CD4-positive, alpha-beta T cell treated with Interleukin-6 at 100 ng/mL for 8 hours (primary cell): ENCODE measurements around the gene ZBTB20.

Experiments used
- DNase-seq: peaks from one replicate; pipeline ENCODE4 v3.0.0-alpha.2; 2020; ENCODE audit warnings: mixed read lengths, low spot score

ZBTB20 gene

GRCh38 chr3:114405202-114405990 lies 741.7 kb downstream of the ZBTB20 start:
- DNase-seq, result no peak

- DNase-seq, result no peak
These were observed 742.5 kb downstream of the ZBTB20 start for GRCh38 chr3:114404590-114404989.

- no peak for DNase-seq
These were observed 744.2 kb downstream of the ZBTB20 start for GRCh38 chr3:114402838-114403237.

GRCh38 chr3:114401346-114401745 lies 745.7 kb downstream of the ZBTB20 start:
- DNase-seq, result no peak

- DNase-seq, result no peak
These were observed 746.7 kb downstream of the ZBTB20 start for GRCh38 chr3:114400371-114400770.

- no peak for DNase-seq
These were observed 752.5 kb downstream of the ZBTB20 start for GRCh38 chr3:114394551-114394950.

- no peak for DNase-seq
These were observed 753.6 kb downstream of the ZBTB20 start for GRCh38 chr3:114393367-114394072.

GRCh38 chr3:114392831-114393230 lies 754.3 kb downstream of the ZBTB20 start:
- no peak for DNase-seq

- peak; percentile 36 for DNase-seq
These were observed 757.9 kb downstream of the ZBTB20 start for GRCh38 chr3:114389156-114389555.

GRCh38 chr3:114384558-114384903 lies 762.6 kb downstream of the ZBTB20 start:
- no peak for DNase-seq

GRCh38 chr3:114383875-114384557 lies 763.1 kb downstream of the ZBTB20 start:
- peak; percentile 56 for DNase-seq

- no peak for DNase-seq
These were observed 766.8 kb downstream of the ZBTB20 start for GRCh38 chr3:114380233-114380651.

- DNase-seq, result no peak
These were observed 767.8 kb downstream of the ZBTB20 start for GRCh38 chr3:114379266-114379665.

GRCh38 chr3:114378760-114379159 lies 768.3 kb downstream of the ZBTB20 start:
- no peak for DNase-seq

- DNase-seq, result no peak
These were observed 769.7 kb downstream of the ZBTB20 start for GRCh38 chr3:114377426-114377825.

GRCh38 chr3:114376516-114377185 lies 770.4 kb downstream of the ZBTB20 start:
- DNase-seq, result no peak

- DNase-seq, result no peak
These were observed 771.3 kb downstream of the ZBTB20 start for GRCh38 chr3:114375608-114376421.

- DNase-seq, result no peak
These were observed 772.6 kb downstream of the ZBTB20 start for GRCh38 chr3:114374433-114374990.

- no peak for DNase-seq
These were observed 776.4 kb downstream of the ZBTB20 start for GRCh38 chr3:114370537-114371174.

GRCh38 chr3:114365909-114366308 lies 781.2 kb downstream of the ZBTB20 start:
- no peak for DNase-seq
